ENCODE measurements around the gene PRDX2.

The PRDX2 gene

GRCh38 chr19:12841094-12841493, 39.5 kb upstream of the PRDX2 start:
- Histone ChIP-seq H3K4me3 (ENCODE audit: insufficient read length, low read depth) (peak overlapping the region; percentile 21), H3K4me1 (ENCODE audit: insufficient read depth, insufficient read length) (peaks cover 20% of the 10 kb centered on the region), H3K36me3 (ENCODE audit: insufficient read depth, insufficient read length, low read length) (no peaks in the 10 kb centered on the region), H3K9ac (ENCODE audit: insufficient read length, low read depth) (peak overlapping the region; percentile 9), H3K27me3 (ENCODE audit: insufficient read depth, insufficient read length) (peaks cover 24% of the 10 kb centered on the region), H3K9me3 (ENCODE audit: insufficient read depth, low read length) (no peaks in the 10 kb centered on the region)
- no peak for TF ChIP-seq SUZ12 (IDR thresholded peaks at IDR 0.05; ENCODE audit: extremely low read depth, insufficient read depth, insufficient read length)
- TF ChIP-seq ZNF274 (IDR thresholded peaks at IDR 0.05; ENCODE audit: low read depth, low read length), result no peak
- no peak for TF ChIP-seq YY1 (IDR thresholded peaks at IDR 0.05; ENCODE audit: insufficient read depth, insufficient read length)
- peak; percentile 88 for DNase-seq (ENCODE audit: low read depth, low spot score)

GRCh38 chr19:12840091-12841079, 38.8 kb upstream of the PRDX2 start:
- peak; percentile 94 for DNase-seq (ENCODE audit: low read depth, low spot score)
- no peak for TF ChIP-seq YY1 (IDR thresholded peaks at IDR 0.05; ENCODE audit: insufficient read depth, insufficient read length)
- no peak for TF ChIP-seq SUZ12 (IDR thresholded peaks at IDR 0.05; ENCODE audit: extremely low read depth, insufficient read depth, insufficient read length)
- TF ChIP-seq ZNF274 (IDR thresholded peaks at IDR 0.05; ENCODE audit: low read depth, low read length), result no peak
- no peaks in the 10 kb centered on the region for H3K36me3 ChIP-seq (ENCODE audit: insufficient read depth, insufficient read length, low read length)
- peaks cover 26% of the 10 kb centered on the region for H3K27me3 ChIP-seq (ENCODE audit: insufficient read depth, insufficient read length)
- peaks cover 20% of the 10 kb centered on the region for H3K4me1 ChIP-seq (ENCODE audit: insufficient read depth, insufficient read length)
- peak overlapping the region; percentile 9 for H3K9ac ChIP-seq (ENCODE audit: insufficient read length, low read depth)
- H3K9me3 ChIP-seq (ENCODE audit: insufficient read depth, low read length), result no peaks in the 10 kb centered on the region
- H3K4me3 ChIP-seq (ENCODE audit: insufficient read length, low read depth), result peak overlapping the region; percentile 21

- peak overlapping the region; percentile 36 for H3K9ac ChIP-seq (ENCODE audit: insufficient read length, low read depth)
- no peak for DNase-seq (ENCODE audit: low read depth, low spot score)
- H3K27me3 ChIP-seq (ENCODE audit: insufficient read depth, insufficient read length), result peaks cover 38% of the 10 kb centered on the region
- H3K9me3 ChIP-seq (ENCODE audit: insufficient read depth, low read length), result no peaks in the 10 kb centered on the region
- H3K4me3 ChIP-seq (ENCODE audit: insufficient read length, low read depth), result peak overlapping the region; percentile 45
- TF ChIP-seq ZNF274 (IDR thresholded peaks at IDR 0.05; ENCODE audit: low read depth, low read length) (no peak), SUZ12 (IDR thresholded peaks at IDR 0.05; ENCODE audit: extremely low read depth, insufficient read depth, insufficient read length) (no peak), YY1 (IDR thresholded peaks at IDR 0.05; ENCODE audit: insufficient read depth, insufficient read length) (no peak)
- H3K36me3 ChIP-seq (ENCODE audit: insufficient read depth, insufficient read length, low read length), result no peaks in the 10 kb centered on the region
- peaks cover 15% of the 10 kb centered on the region for H3K4me1 ChIP-seq (ENCODE audit: insufficient read depth, insufficient read length)
These were observed 37.5 kb upstream of the PRDX2 start for GRCh38 chr19:12838886-12839756.

- no peak for DNase-seq (ENCODE audit: low read depth, low spot score)
- peaks cover 15% of the 10 kb centered on the region for H3K4me1 ChIP-seq (ENCODE audit: insufficient read depth, insufficient read length)
- H3K9ac ChIP-seq (ENCODE audit: insufficient read length, low read depth), result peak within 1 kb of the TSS; percentile 65
- peak within 1 kb of the TSS; percentile 45 for H3K4me3 ChIP-seq (ENCODE audit: insufficient read length, low read depth)
- peaks cover 38% of the 10 kb centered on the region for H3K27me3 ChIP-seq (ENCODE audit: insufficient read depth, insufficient read length)
- TF ChIP-seq YY1 (IDR thresholded peaks at IDR 0.05; ENCODE audit: insufficient read depth, insufficient read length) (no peak), ZNF274 (IDR thresholded peaks at IDR 0.05; ENCODE audit: low read depth, low read length) (no peak), SUZ12 (IDR thresholded peaks at IDR 0.05; ENCODE audit: extremely low read depth, insufficient read depth, insufficient read length) (no peak)
- no peaks in the 10 kb centered on the region for H3K36me3 ChIP-seq (ENCODE audit: insufficient read depth, insufficient read length, low read length)
- H3K9me3 ChIP-seq (ENCODE audit: insufficient read depth, low read length), result no peaks in the 10 kb centered on the region
These were observed 36.7 kb upstream of the PRDX2 start, which contains the start of gene MAST1 for GRCh38 chr19:12838182-12838885. TSS of gene MAST1 (plus strand) at chr19:12838515. CDS start at chr19:12838573, 58 bp downstream.

- DNase-seq (ENCODE audit: low read depth, low spot score), result no peak
- no peak overlapping the region for H3K4me3 ChIP-seq (ENCODE audit: insufficient read length, low read depth)
- H3K9ac ChIP-seq (ENCODE audit: insufficient read length, low read depth), result no peak overlapping the region
- H3K36me3 ChIP-seq (ENCODE audit: insufficient read depth, insufficient read length, low read length), result no peaks in the 10 kb centered on the region
- peaks cover 17% of the 10 kb centered on the region for H3K4me1 ChIP-seq (ENCODE audit: insufficient read depth, insufficient read length)
- H3K9me3 ChIP-seq (ENCODE audit: insufficient read depth, low read length), result no peaks in the 10 kb centered on the region
- TF ChIP-seq SUZ12 (IDR thresholded peaks at IDR 0.05; ENCODE audit: extremely low read depth, insufficient read depth, insufficient read length), result no peak
- TF ChIP-seq YY1 (IDR thresholded peaks at IDR 0.05; ENCODE audit: insufficient read depth, insufficient read length), result no peak
- TF ChIP-seq ZNF274 (IDR thresholded peaks at IDR 0.05; ENCODE audit: low read depth, low read length), result no peak
- H3K27me3 ChIP-seq (ENCODE audit: insufficient read depth, insufficient read length), result peaks cover 38% of the 10 kb centered on the region
These were observed 35.6 kb upstream of the PRDX2 start for GRCh38 chr19:12837225-12837624.

- no peak overlapping the region for H3K4me3 ChIP-seq (ENCODE audit: insufficient read length, low read depth)
- TF ChIP-seq YY1 (IDR thresholded peaks at IDR 0.05; ENCODE audit: insufficient read depth, insufficient read length), result no peak
- no peak for TF ChIP-seq SUZ12 (IDR thresholded peaks at IDR 0.05; ENCODE audit: extremely low read depth, insufficient read depth, insufficient read length)
- no peak for TF ChIP-seq ZNF274 (IDR thresholded peaks at IDR 0.05; ENCODE audit: low read depth, low read length)
- no peaks in the 10 kb centered on the region for H3K36me3 ChIP-seq (ENCODE audit: insufficient read depth, insufficient read length, low read length)
- H3K27me3 ChIP-seq (ENCODE audit: insufficient read depth, insufficient read length), result peaks cover 38% of the 10 kb centered on the region
- no peak for DNase-seq (ENCODE audit: low read depth, low spot score)
- H3K4me1 ChIP-seq (ENCODE audit: insufficient read depth, insufficient read length), result peaks cover 15% of the 10 kb centered on the region
- no peaks in the 10 kb centered on the region for H3K9me3 ChIP-seq (ENCODE audit: insufficient read depth, low read length)
- H3K9ac ChIP-seq (ENCODE audit: insufficient read length, low read depth), result peak overlapping the region; percentile 33
These were observed 34.9 kb upstream of the PRDX2 start for GRCh38 chr19:12836529-12836863.

Measured in NT2/D1 (cell line).